ENCODE results near the gene TGM2.

DNA sequence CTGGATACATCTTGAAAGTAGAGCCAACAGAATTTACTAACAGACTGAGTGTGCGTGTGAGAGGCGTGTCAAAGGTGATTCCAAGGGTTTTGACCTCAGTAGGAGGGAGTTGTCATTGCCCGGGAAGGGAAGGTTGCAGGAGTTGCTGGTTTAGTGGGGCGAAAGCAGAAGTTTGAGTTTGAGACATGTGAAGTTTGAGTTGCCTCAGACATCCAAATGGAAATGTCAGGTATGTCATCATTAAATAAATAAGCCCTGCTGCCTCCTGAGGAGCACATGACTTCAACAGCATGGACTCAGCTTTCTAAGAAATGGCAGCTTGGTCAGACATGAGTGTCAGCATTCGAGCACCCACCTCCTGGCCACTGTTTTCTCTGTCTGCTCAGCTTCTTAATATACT is 26.6 kb upstream of the TGM2 start:
- no peak for TF ChIP-seq GATA2 (IDR thresholded peaks at IDR 0.05; ENCODE audit: low read depth, low read length)
- no peak for TF ChIP-seq GATA3 (IDR thresholded peaks at IDR 0.05; ENCODE audit: low read depth, low read length)
